HG03196 (cell line): ENCODE measurements around the gene TOP3A.
A peak's percentile ranks its signal among the peaks of the same experiment; 100 is the strongest.

Experiments
- ATAC-seq: cut with Tn5 transposase; IDR thresholded peaks from one replicate; pipeline ENCODE4 v1.9.1; 2021; ENCODE audit not compliant: unreplicated experiment

Gene TOP3A

GRCh38 chr17:18233803-18234518 is 80.8 kb downstream of the TOP3A start:
- ATAC-seq: no peak

- ATAC-seq: no peak
These were observed 83.6 kb downstream of the TOP3A start for GRCh38 chr17:18231164-18231563.

GRCh38 chr17:18230288-18231141 is 84.3 kb downstream of the TOP3A start:
- ATAC-seq: no peak

GRCh38 chr17:18229771-18230170 is 85.0 kb downstream of the TOP3A start:
- no peak for ATAC-seq

GRCh38 chr17:18229254-18229653 is 85.5 kb downstream of the TOP3A start:
- ATAC-seq: no peak

- no peak for ATAC-seq
These were observed 86.6 kb downstream of the TOP3A start for GRCh38 chr17:18228176-18228682.

- no peak for ATAC-seq
These were observed 87.2 kb downstream of the TOP3A start for GRCh38 chr17:18227635-18228034.

- ATAC-seq: no peak
These were observed 88.4 kb downstream of the TOP3A start for GRCh38 chr17:18226284-18226945.

GRCh38 chr17:18225642-18226283 is 89.0 kb downstream of the TOP3A start:
- ATAC-seq: no peak

GRCh38 chr17:18225121-18225641 is 89.6 kb downstream of the TOP3A start, which contains the start of gene LLGL1:
LLGL1 (plus strand) TSS chr17:18225635; CDS start chr17:18225683, 48 bp downstream.
- ATAC-seq: peak; percentile 77

GRCh38 chr17:18224387-18225120 is 90.2 kb downstream of the TOP3A start:
- ATAC-seq: no peak

- no peak for ATAC-seq
These were observed 90.8 kb downstream of the TOP3A start for GRCh38 chr17:18224053-18224386.
